Neural cell (in vitro differentiated cells): ENCODE measurements around the gene CACNA1C. TPM values are rescaled to one million over a fixed set of nuclear protein-coding genes. Genes with fewer than 3 reads are reported as not detected.

Source experiments
- H2AFZ ChIP-seq: fragments of 200-600, 300-800 bp; sonication (generic), shearing (Covaris generic); 2 replicates; pipeline ENCODE4 v1.6.0; 2014; ENCODE audit warnings: low read depth, mild to moderate bottlenecking, antibody characterized with exemption, low read length, moderate library complexity
- H3F3A ChIP-seq: fragments of 200-600 bp; shearing (Covaris generic); 2 replicates; pipeline ENCODE4 v1.6.1; 2016; ENCODE audit warnings: mild to moderate bottlenecking, moderate library complexity, mixed read lengths, antibody characterized with exemption, low read length; ENCODE audit not compliant: insufficient read depth, poor library complexity, severe bottlenecking
- H3K27ac ChIP-seq: fragments of 200-600, 300-800 bp; sonication (generic), shearing (Covaris generic); 2 replicates; pipeline ENCODE4 v1.5.1; 2014; ENCODE audit warnings: mild to moderate bottlenecking, low read length, moderate library complexity
- H3K27me3 ChIP-seq: fragments of 300-800, 200-600 bp; sonication (generic), shearing (Covaris generic); 2 replicates; pipeline ENCODE4 v1.6.0; 2014; ENCODE audit warnings: mild to moderate bottlenecking, low read depth, low read length, moderate library complexity; ENCODE audit not compliant: insufficient read depth
- H3K36me3 ChIP-seq: fragments of 300-800, 200-600 bp; sonication (generic), shearing (Covaris generic); 2 replicates; pipeline ENCODE4 v1.5.1; 2014; ENCODE audit warnings: mild to moderate bottlenecking, antibody characterized with exemption, low read length, moderate library complexity; ENCODE audit not compliant: insufficient read depth
- H3K4me2 ChIP-seq: fragments of 300-800, 200-600 bp; sonication (generic), shearing (Covaris generic); 2 replicates; pipeline ENCODE4 v1.6.0; 2014; ENCODE audit warnings: mild to moderate bottlenecking, low read length
- H3K4me3 ChIP-seq: fragments of 300-800, 200-600 bp; sonication (generic), shearing (Covaris generic); 2 replicates; pipeline ENCODE4 v1.5.1; 2014; ENCODE audit warnings: mild to moderate bottlenecking, low read length, moderate library complexity
- H3K79me2 ChIP-seq: fragments of 200-600 bp; shearing (Covaris generic); replicated peaks from 2 replicates; pipeline ENCODE4 v1.6.0; 2014; ENCODE audit warnings: mild to moderate bottlenecking, low read length, moderate library complexity; ENCODE audit not compliant: insufficient read depth
- H3K9ac ChIP-seq: fragments of 300-800, 200-600 bp; sonication (generic), shearing (Covaris generic); 2 replicates; pipeline ENCODE4 v1.6.1; 2016; ENCODE audit warnings: mild to moderate bottlenecking, low read length, mixed read lengths
- H3K9me2 ChIP-seq: fragments of 200-600 bp; shearing (Covaris generic); 2 replicates; pipeline ENCODE4 v1.6.1; 2016; ENCODE audit warnings: mild to moderate bottlenecking, low read length, mixed read lengths; ENCODE audit not compliant: insufficient read depth
- H3K9me3 ChIP-seq: fragments of 200-600, 300-800 bp; sonication (generic), shearing (Covaris generic); 2 replicates; pipeline ENCODE4 v1.6.1; 2016; ENCODE audit warnings: mild to moderate bottlenecking, mixed run types, low read length, moderate library complexity, mixed read lengths
- H4K20me1 ChIP-seq: fragments of 200-600 bp; shearing (Covaris generic); 2 replicates; pipeline ENCODE4 v1.6.1; 2016; ENCODE audit warnings: mild to moderate bottlenecking, mixed run types; ENCODE audit not compliant: insufficient read depth
- EP300 ChIP-seq: fragments of 450-650 bp; conservative IDR thresholded peaks from 2 replicates; pipeline ENCODE4 v1.6.1; 2014; ENCODE audit warnings: antibody characterized with exemption, mild to moderate bottlenecking, moderate library complexity; ENCODE audit not compliant: poor library complexity, severe bottlenecking
- EZH2 ChIP-seq: fragments of 200-600, 300-800 bp; shearing (Covaris generic), sonication (generic); IDR thresholded peaks from 2 replicates; pipeline ENCODE4 v1.6.1; 2014; ENCODE audit warnings: antibody characterized with exemption, low read length, borderline replicate concordance, mild to moderate bottlenecking; ENCODE audit not compliant: insufficient read depth, poor library complexity, severe bottlenecking
- MXI1 ChIP-seq: fragments of 450-650 bp; conservative IDR thresholded peaks from 2 replicates; pipeline ENCODE4 v1.6.1; 2014; ENCODE audit warnings: antibody characterized with exemption, mild to moderate bottlenecking; ENCODE audit not compliant: poor library complexity, severe bottlenecking
- POLR2AphosphoS5 ChIP-seq: IDR thresholded peaks from 2 replicates; pipeline ENCODE4 v1.6.1; 2012
- RAD21 ChIP-seq: fragments of 450-650 bp; conservative IDR thresholded peaks from 2 replicates; pipeline ENCODE4 v1.6.1; 2014; ENCODE audit warnings: antibody characterized with exemption, mild to moderate bottlenecking, moderate library complexity
- SMC3 ChIP-seq: fragments of 450-650 bp; conservative IDR thresholded peaks from 2 replicates; pipeline ENCODE4 v1.6.1; 2014; ENCODE audit warnings: antibody characterized with exemption, mild to moderate bottlenecking, moderate library complexity; ENCODE audit not compliant: poor library complexity
- TAF1 ChIP-seq: IDR thresholded peaks from 2 replicates; pipeline ENCODE4 v1.6.1; 2012; ENCODE audit warnings: low read depth
- polyA plus RNA-seq: library from polyadenylated mRNA; depleted of rRNA; stranded (reverse); fragments of >200 nt; gene quantifications from 2 replicates; pipeline ENCODE4 v1.2.3, GENCODE V29; 2014
- TF ChIP-seq, protein P1 (sequence below): IDR thresholded peaks from 2 replicates; pipeline ENCODE4 v1.6.1; 2012; ENCODE audit warnings: borderline replicate concordance
- TF ChIP-seq, protein P2 (sequence below): fragments of 450-650 bp; IDR thresholded peaks from 2 replicates; pipeline ENCODE4 v1.5.1; 2014; ENCODE audit warnings: antibody characterized with exemption, mild to moderate bottlenecking, moderate library complexity; ENCODE audit not compliant: poor library complexity, severe bottlenecking

The CACNA1C gene
- polyA plus RNA-seq, 1 donor from 2014 or later = 9.7 TPM

DNA sequence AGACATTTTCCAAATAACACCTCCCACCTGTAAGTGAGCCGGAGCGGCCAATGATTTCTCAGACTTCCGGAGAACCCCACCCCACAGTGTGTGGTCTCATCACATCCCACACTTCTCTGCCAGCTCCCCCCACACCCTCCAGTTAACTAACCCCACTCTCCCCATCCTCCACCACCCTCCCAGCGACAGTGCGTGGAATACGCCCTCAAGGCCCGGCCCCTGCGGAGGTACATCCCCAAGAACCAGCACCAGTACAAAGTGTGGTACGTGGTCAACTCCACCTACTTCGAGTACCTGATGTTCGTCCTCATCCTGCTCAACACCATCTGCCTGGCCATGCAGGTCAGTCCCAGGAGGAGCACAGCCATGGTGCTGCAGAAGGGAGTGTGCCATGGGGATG, 557.6 kb downstream of the CACNA1C start:
- peaks cover 3% of the 10 kb centered on the region for H3K9me3 ChIP-seq
- H3K9me2 ChIP-seq = no peaks in the 10 kb centered on the region
- H2AFZ ChIP-seq = no peak overlapping the region
- H3K4me2 ChIP-seq = no peak overlapping the region
- H3K36me3 ChIP-seq = peaks cover 22% of the 10 kb centered on the region
- no peak overlapping the region for H3K9ac ChIP-seq
- TF ChIP-seq MXI1 (no peak), SMC3 (no peak), POLR2AphosphoS5 (no peak), RAD21 (no peak), EZH2 (no peak), EP300 (no peak), TAF1 (no peak)
- TF ChIP-seq, protein P1, sequence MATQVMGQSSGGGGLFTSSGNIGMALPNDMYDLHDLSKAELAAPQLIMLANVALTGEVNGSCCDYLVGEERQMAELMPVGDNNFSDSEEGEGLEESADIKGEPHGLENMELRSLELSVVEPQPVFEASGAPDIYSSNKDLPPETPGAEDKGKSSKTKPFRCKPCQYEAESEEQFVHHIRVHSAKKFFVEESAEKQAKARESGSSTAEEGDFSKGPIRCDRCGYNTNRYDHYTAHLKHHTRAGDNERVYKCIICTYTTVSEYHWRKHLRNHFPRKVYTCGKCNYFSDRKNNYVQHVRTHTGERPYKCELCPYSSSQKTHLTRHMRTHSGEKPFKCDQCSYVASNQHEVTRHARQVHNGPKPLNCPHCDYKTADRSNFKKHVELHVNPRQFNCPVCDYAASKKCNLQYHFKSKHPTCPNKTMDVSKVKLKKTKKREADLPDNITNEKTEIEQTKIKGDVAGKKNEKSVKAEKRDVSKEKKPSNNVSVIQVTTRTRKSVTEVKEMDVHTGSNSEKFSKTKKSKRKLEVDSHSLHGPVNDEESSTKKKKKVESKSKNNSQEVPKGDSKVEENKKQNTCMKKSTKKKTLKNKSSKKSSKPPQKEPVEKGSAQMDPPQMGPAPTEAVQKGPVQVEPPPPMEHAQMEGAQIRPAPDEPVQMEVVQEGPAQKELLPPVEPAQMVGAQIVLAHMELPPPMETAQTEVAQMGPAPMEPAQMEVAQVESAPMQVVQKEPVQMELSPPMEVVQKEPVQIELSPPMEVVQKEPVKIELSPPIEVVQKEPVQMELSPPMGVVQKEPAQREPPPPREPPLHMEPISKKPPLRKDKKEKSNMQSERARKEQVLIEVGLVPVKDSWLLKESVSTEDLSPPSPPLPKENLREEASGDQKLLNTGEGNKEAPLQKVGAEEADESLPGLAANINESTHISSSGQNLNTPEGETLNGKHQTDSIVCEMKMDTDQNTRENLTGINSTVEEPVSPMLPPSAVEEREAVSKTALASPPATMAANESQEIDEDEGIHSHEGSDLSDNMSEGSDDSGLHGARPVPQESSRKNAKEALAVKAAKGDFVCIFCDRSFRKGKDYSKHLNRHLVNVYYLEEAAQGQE = no peak
- TF ChIP-seq, protein P2, sequence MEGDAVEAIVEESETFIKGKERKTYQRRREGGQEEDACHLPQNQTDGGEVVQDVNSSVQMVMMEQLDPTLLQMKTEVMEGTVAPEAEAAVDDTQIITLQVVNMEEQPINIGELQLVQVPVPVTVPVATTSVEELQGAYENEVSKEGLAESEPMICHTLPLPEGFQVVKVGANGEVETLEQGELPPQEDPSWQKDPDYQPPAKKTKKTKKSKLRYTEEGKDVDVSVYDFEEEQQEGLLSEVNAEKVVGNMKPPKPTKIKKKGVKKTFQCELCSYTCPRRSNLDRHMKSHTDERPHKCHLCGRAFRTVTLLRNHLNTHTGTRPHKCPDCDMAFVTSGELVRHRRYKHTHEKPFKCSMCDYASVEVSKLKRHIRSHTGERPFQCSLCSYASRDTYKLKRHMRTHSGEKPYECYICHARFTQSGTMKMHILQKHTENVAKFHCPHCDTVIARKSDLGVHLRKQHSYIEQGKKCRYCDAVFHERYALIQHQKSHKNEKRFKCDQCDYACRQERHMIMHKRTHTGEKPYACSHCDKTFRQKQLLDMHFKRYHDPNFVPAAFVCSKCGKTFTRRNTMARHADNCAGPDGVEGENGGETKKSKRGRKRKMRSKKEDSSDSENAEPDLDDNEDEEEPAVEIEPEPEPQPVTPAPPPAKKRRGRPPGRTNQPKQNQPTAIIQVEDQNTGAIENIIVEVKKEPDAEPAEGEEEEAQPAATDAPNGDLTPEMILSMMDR = no peak
- H4K20me1 ChIP-seq = no peaks in the 10 kb centered on the region
- H3K4me3 ChIP-seq = no peak overlapping the region
- H3K27ac ChIP-seq = no peak overlapping the region
- H3K79me2 ChIP-seq = no peaks in the 10 kb centered on the region
- no peaks in the 10 kb centered on the region for H3F3A ChIP-seq
- no peaks in the 10 kb centered on the region for H3K27me3 ChIP-seq

DNA sequence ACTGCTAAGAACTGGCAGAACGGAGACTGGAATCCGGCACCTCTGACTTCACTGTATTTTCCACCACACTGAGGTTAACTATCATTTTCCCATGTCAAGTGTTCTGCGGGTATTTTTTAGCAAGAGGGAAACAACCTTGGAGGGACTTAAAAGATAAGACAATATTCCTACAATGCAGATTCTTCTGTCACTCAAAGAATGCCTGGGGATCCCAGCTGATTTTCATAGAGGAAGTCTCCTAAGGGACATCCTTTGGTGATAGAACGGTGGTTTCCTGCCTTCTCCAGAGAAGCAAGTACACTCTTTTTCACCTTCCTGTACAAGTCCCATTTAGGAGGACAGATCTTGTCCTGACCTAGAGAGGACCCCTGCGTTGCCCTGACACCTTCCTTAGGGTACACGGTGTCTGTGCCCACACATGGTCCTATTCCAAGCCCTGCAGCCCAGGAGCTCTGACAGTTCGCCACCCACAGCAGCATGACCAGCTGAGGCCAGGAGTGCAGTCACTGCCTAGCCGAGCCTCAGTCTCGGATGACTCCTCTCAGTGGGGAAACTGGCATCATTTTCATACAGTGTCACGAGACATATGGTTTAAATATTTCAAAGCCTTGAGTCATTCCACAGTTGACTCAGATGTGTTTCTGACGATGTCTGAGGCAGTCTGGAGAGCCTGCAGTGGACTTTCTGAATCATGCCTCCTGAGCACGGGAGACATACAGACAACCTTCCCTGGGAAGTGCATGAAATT, 560.7 kb downstream of the CACNA1C start:
- Histone ChIP-seq H3K27ac (no peak overlapping the region), H3K9me2 (no peaks in the 10 kb centered on the region), H3K9ac (no peak overlapping the region), H2AFZ (no peak overlapping the region), H3K4me2 (no peak overlapping the region), H3K9me3 (peaks cover 3% of the 10 kb centered on the region), H3K4me3 (no peak overlapping the region), H3K79me2 (no peaks in the 10 kb centered on the region), H3K27me3 (no peaks in the 10 kb centered on the region), H3F3A (no peaks in the 10 kb centered on the region), H3K36me3 (peaks cover 17% of the 10 kb centered on the region), H4K20me1 (no peaks in the 10 kb centered on the region)
- TF ChIP-seq SMC3 (no peak), EP300 (no peak), TAF1 (no peak), EZH2 (no peak), RAD21 (no peak), POLR2AphosphoS5 (no peak), MXI1 (no peak)
- TF ChIP-seq, protein P1 = no peak
- TF ChIP-seq, protein P2 = no peak
